Gastrocnemius medialis (tissue), 4 donors: ENCODE measurements around the gene EIF3F.

Experiments
- CTCF ChIP-seq, 5 experiments: fragments of 450-650 bp in 3 of 5; fragments of 200-600 bp in 2 of 5; sonication (generic) in 2 of 5; IDR thresholded peaks in 4 of 5; conservative IDR thresholded peaks in 1 of 5; 1 replicate in 4 of 5; 2 replicates in 1 of 5; pipeline ENCODE4 v1.5.1; 2016 to 2019; ENCODE audit warnings: antibody characterized with exemption in 5 of 5, mild to moderate bottlenecking in 3 of 5, moderate library complexity in 3 of 5
- POLR2A ChIP-seq, 2 donors: fragments of 450-650 bp; IDR thresholded peaks; one replicate each; pipeline ENCODE4 v1.6.1; 2017; ENCODE audit warnings: antibody characterized with exemption in 2 of 2, mild to moderate bottlenecking in 2 of 2, moderate library complexity in 2 of 2

DNA sequence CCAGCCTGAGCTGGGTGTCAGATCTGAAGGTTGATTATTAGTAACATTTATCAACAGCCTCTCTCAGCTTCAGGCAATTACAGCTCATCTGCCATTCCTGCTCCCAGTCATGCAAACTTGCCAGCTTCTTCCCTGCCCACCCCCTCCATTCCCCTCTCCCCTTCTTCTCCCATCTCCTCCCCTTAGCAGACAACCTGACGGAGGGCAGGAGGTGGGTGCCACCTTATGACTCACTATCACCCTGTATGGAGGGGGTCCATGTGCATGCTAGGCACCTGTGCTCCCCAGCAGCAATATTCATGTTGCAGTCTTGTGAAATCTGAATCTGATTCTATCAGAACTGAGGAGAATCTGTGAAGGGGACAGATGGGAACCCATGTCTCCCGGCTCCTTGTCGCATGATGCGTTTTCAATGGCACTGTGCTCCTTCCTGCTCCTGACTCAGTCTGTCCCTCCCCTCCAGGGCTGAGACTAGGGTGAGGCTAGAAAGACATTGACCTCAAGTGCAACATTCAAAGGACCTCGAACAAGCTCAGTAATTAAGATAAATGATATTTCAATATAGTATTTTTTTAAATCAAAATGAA lies 47.6 kb downstream of the EIF3F start:
- TF ChIP-seq CTCF (IDR thresholded peaks at IDR 0.05 in 4 of 5, conservative IDR thresholded peaks at IDR 0.05 in 1 of 5) (no peak), POLR2A (IDR thresholded peaks at IDR 0.05) (no peak)
